HepG2 (cell line): ENCODE measurements around the gene KCNJ14. TPM values are rescaled to one million over a fixed set of nuclear protein-coding genes. Genes with fewer than 3 reads are reported as not detected.
A peak's percentile ranks its signal among the peaks of the same experiment; 100 is the strongest.

ENCODE experiments used
- BCLAF1 ChIP-seq: fragments of 450-650 bp; IDR thresholded peaks from 2 replicates; pipeline ENCODE4 v1.6.1; 2017; ENCODE audit warnings: mild to moderate bottlenecking
- CTCF ChIP-seq: sonication (generic); formaldehyde crosslinking; IDR thresholded peaks from 2 replicates; pipeline ENCODE4 v1.5.0; 2020; ENCODE audit warnings: mild to moderate bottlenecking, missing genetic modification reagents, moderate library complexity
- DRAP1 ChIP-seq: IDR thresholded peaks from 2 replicates; pipeline ENCODE4 v1.6.1; 2016; ENCODE audit warnings: missing genetic modification reagents, missing compliant biosample characterization
- ETV6 ChIP-seq: sonication (generic); formaldehyde crosslinking; conservative IDR thresholded peaks from 2 replicates; pipeline ENCODE4 v1.4.0; 2020; ENCODE audit warnings: missing genetic modification reagents
- LCORL ChIP-seq, 2 experiments: fragments of 450-650 bp in 1 of 2; sonication (generic) in 1 of 2; formaldehyde crosslinking in 1 of 2; IDR thresholded peaks; 2 replicates each; pipeline versions ENCODE4 v1.5.0 to v1.6.1; 2017 to 2020; ENCODE audit warnings: antibody characterized with exemption in 1 of 2, missing genetic modification reagents in 1 of 2
- PHF8 ChIP-seq: sonication (generic); formaldehyde crosslinking; IDR thresholded peaks from 2 replicates; pipeline ENCODE4 v1.5.0; 2020; ENCODE audit warnings: missing genetic modification reagents
- TBX2 ChIP-seq: sonication (generic); formaldehyde crosslinking; IDR thresholded peaks from 2 replicates; pipeline ENCODE4 v1.5.0; 2020; ENCODE audit warnings: missing genetic modification reagents, mild to moderate bottlenecking, borderline replicate concordance
- TSC22D2 ChIP-seq: sonication (generic); formaldehyde crosslinking; IDR thresholded peaks from 2 replicates; pipeline ENCODE4 v1.5.1; 2020; ENCODE audit warnings: missing genetic modification reagents, mild to moderate bottlenecking, borderline replicate concordance
- ZBTB43 ChIP-seq: sonication (generic); formaldehyde crosslinking; conservative IDR thresholded peaks from 2 replicates; pipeline ENCODE4 v1.4.0; 2020; ENCODE audit warnings: missing genetic modification reagents
- ZBTB49 ChIP-seq: sonication (generic); formaldehyde crosslinking; IDR thresholded peaks from 2 replicates; pipeline ENCODE4 v1.4.0; 2020; ENCODE audit warnings: missing genetic modification reagents, borderline replicate concordance
- ZBTB7B ChIP-seq: sonication (generic); formaldehyde crosslinking; IDR thresholded peaks from 2 replicates; pipeline ENCODE4 v1.4.0; 2020; ENCODE audit warnings: missing genetic modification reagents
- ZMAT5 ChIP-seq: sonication (generic); formaldehyde crosslinking; IDR thresholded peaks from 2 replicates; pipeline ENCODE4 v1.5.0; 2020; ENCODE audit warnings: mild to moderate bottlenecking, low read depth, missing genetic modification reagents, borderline replicate concordance
- ZNF264 ChIP-seq: sonication (generic); formaldehyde crosslinking; IDR thresholded peaks from 2 replicates; pipeline ENCODE4 v1.4.0; 2020; ENCODE audit warnings: missing genetic modification reagents
- ZNF335 ChIP-seq: sonication (generic); formaldehyde crosslinking; IDR thresholded peaks from 2 replicates; pipeline ENCODE4 v1.4.0; 2020; ENCODE audit warnings: missing genetic modification reagents
- ZNF501 ChIP-seq: sonication (generic); formaldehyde crosslinking; IDR thresholded peaks from 2 replicates; pipeline ENCODE4 v1.5.1; 2020; ENCODE audit warnings: mild to moderate bottlenecking, moderate library complexity, missing genetic modification reagents
- ZNF558 ChIP-seq: sonication (generic); formaldehyde crosslinking; IDR thresholded peaks from 2 replicates; pipeline ENCODE4 v1.9.0; 2022; ENCODE audit warnings: mild to moderate bottlenecking, missing genetic modification reagents, borderline replicate concordance
- ZNF773 ChIP-seq: sonication (generic); formaldehyde crosslinking; IDR thresholded peaks from 2 replicates; pipeline ENCODE4 v1.4.0; 2020; ENCODE audit warnings: missing genetic modification reagents, borderline replicate concordance
- ZNF792 ChIP-seq: IDR thresholded peaks from 2 replicates; pipeline ENCODE4 v1.6.1; 2016
- ZSCAN5A ChIP-seq: sonication (generic); formaldehyde crosslinking; IDR thresholded peaks from 2 replicates; pipeline ENCODE4 v1.8.0; 2022; ENCODE audit warnings: mild to moderate bottlenecking, missing genetic modification reagents, borderline replicate concordance
- ZSCAN9 ChIP-seq: IDR thresholded peaks from 2 replicates; pipeline ENCODE4 v1.6.1; 2016; ENCODE audit warnings: borderline replicate concordance
- polyA plus RNA-seq, 8 experiments: library from polyadenylated mRNA; depleted of rRNA in 3 of 8; stranded (reverse) in 7 of 8; unstranded in 1 of 8; fragments of >200 nt; fragmentation: Illumina TruSeq in 4 of 8; extraction: Trizol in 4 of 8; gene quantifications; 2 replicates each; pipeline versions ENCODE4 v1.2.1 to v1.2.3, GENCODE V29; 2011 to 2016; ENCODE audit warnings: low read depth in 4 of 8, missing spikeins in 1 of 8, mixed read lengths in 1 of 8; ENCODE audit not compliant: insufficient read depth in 1 of 8
- total RNA-seq, 5 experiments: library from RNA; depleted of rRNA; stranded (reverse); fragments of >200 nt; fragmentation: Illumina TruSeq; extraction: Trizol; gene quantifications; 2 replicates each; pipeline ENCODE4 v1.2.3, GENCODE V29; 2016; ENCODE audit warnings: low read depth in 1 of 5

Gene KCNJ14
- total and polyA plus RNA-seq, 2 of the 13 experiments (the other 11 are each of a cell fraction or from before 2014, with no cell fraction given) = 0.20 to 0.51 TPM

- TF ChIP-seq TBX2 (CRISPR knock-in tag) = peak; percentile 31; the same call in 1 of the 2 replicates
- 0 out of 2 replicates have a peak, but pooled peaks have one; percentile 8 for TF ChIP-seq CTCF (CRISPR knock-in tag)
- TF ChIP-seq ZBTB49 = no peak
- no peak for TF ChIP-seq ZSCAN9 (CRISPR knock-in tag)
- no peak for TF ChIP-seq ETV6 (CRISPR knock-in tag)
- no peak for TF ChIP-seq ZNF792
- TF ChIP-seq TSC22D2 (CRISPR knock-in tag) = no peak
- no peak for TF ChIP-seq ZNF335 (CRISPR knock-in tag)
- 0 out of 2 replicates have a peak, but pooled peaks have one; percentile 15 for TF ChIP-seq ZBTB7B (CRISPR knock-in tag)
- no peak for TF ChIP-seq ZNF501 (CRISPR knock-in tag)
- no peak for TF ChIP-seq PHF8
- TF ChIP-seq ZNF773 (CRISPR knock-in tag) = no peak
- TF ChIP-seq ZBTB43 (CRISPR knock-in tag) = no peak
- no peak for TF ChIP-seq ZMAT5 (CRISPR knock-in tag)
- no peak for TF ChIP-seq ZSCAN5A (CRISPR knock-in tag)
- TF ChIP-seq ZNF264 (CRISPR knock-in tag) = no peak
- TF ChIP-seq BCLAF1 = no peak
- no peak for TF ChIP-seq DRAP1 (CRISPR knock-in tag)
- no peak for TF ChIP-seq LCORL (IDR thresholded peaks at IDR 0.05)
- TF ChIP-seq LCORL (CRISPR knock-in tag; IDR thresholded peaks at IDR 0.05) = peak; percentile 59; the same call in 1 of the 2 replicates
- TF ChIP-seq ZNF558 (CRISPR knock-in tag) = no peak
Measured at GRCh38 chr19:48487544-48487943, 32.2 kb downstream of the KCNJ14 start (continued).
